ENCODE results near the gene MACF1.
"Not testable (repeated sequence)": the region's sequence is repeated elsewhere in the genome, so short reads cannot be mapped to it uniquely, and the experiment has no call there.

MACF1 gene, protein sequence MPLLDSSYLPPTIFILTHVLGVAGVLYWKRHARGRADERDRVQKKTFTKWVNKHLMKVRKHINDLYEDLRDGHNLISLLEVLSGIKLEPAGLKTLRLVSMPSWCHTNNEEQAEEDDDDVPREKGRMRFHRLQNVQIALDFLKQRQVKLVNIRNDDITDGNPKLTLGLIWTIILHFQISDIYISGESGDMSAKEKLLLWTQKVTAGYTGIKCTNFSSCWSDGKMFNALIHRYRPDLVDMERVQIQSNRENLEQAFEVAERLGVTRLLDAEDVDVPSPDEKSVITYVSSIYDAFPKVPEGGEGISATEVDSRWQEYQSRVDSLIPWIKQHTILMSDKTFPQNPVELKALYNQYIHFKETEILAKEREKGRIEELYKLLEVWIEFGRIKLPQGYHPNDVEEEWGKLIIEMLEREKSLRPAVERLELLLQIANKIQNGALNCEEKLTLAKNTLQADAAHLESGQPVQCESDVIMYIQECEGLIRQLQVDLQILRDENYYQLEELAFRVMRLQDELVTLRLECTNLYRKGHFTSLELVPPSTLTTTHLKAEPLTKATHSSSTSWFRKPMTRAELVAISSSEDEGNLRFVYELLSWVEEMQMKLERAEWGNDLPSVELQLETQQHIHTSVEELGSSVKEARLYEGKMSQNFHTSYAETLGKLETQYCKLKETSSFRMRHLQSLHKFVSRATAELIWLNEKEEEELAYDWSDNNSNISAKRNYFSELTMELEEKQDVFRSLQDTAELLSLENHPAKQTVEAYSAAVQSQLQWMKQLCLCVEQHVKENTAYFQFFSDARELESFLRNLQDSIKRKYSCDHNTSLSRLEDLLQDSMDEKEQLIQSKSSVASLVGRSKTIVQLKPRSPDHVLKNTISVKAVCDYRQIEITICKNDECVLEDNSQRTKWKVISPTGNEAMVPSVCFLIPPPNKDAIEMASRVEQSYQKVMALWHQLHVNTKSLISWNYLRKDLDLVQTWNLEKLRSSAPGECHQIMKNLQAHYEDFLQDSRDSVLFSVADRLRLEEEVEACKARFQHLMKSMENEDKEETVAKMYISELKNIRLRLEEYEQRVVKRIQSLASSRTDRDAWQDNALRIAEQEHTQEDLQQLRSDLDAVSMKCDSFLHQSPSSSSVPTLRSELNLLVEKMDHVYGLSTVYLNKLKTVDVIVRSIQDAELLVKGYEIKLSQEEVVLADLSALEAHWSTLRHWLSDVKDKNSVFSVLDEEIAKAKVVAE (N-terminal part only)

DNA sequence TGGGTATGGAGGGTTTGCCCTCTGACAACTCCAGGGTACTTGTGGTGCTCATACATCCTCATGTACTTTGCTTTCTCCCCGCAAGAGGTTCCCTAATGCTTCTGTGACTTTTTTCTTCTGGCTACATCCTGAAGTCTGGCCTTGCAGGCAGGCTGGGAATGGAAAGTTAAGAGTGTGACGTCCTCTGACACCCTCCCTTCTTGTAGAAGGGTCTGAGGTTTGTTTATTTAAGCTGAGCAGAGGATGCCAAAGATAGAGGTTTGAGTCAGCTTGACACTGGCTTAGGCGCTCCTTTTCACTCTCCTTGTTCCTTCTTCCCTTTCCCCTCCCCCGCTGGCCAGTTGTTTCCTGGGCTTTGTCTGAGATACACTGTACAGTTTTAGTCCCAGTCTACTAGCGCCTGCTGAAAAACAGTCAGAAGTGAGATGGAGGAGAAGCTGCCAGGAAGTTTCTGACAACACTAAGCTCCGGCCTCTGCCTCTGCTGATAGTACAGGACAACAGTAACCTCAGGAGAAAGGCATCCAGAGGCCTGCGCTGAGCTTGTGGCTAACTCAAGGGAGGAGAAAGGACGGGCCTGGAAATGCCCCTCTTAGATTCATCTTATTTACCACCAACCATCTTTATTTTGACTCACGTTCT lies at the start of gene MACF1:
TSS of gene MACF1 (plus strand) at position 255 of the 641 bp plus-strand sequence. CDS start at position 583, 328 bp downstream.
- DNase-seq = peak in 1 of 2 donors; percentile 28

DNA sequence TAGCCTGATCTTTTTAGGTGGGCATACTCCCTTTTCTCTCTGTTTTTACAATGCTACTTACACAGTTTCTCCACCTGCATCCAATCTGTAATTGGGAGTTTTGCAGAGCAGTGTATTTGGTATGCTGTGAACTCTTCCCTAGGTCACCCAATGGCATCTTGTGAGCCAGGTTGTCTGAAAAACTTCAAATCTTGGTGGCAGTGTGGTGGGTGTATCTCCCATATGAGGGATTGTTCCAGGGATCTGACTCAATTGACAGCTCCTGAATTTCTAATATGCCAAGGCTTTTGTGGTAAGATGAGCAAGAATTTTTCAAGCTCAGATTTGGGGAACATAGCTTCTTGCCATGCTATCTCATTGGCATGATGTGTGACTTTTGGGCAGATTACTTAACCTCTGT lies 47.2 kb upstream of the MACF1 start:
- no peak for DNase-seq

DNA sequence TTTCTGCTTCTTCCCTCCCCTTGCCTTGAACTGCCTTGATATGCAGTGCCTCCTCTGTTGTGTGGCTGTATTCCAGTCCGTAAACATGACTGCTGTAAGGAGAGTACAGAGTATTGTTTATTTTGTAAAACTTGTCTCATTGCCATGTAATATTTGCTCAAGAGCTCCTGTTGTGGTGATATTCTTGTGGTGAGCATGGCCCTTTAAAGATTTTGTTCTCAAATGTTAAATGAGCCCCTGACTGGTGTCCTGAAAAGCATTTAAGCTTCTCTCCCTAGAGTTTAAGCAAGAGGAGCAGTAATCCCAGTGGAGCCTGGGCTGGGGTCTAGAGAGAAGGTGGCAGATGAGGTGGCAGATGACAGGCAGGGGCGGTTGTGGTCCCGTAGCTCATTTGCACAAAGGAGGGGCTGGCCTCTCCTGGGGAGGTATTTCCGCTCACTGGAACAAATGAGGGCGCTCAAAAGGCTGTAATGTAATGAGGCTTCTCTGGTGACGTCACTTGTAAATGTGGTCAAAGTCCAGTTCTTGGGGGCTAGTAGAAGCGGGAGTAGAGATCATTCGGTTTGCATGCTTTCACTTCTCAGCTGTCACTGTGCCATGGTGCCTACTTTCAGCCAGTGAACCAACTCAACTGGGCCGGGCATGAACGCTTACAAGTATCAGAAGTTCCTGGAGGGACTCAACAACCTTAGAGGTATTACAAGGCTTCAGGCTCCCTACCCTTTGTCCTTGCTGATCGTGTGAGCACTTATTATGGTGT lies 46.0 kb upstream of the MACF1 start:
- peak in 1 of 2 donors; percentile 21 for DNase-seq

DNA sequence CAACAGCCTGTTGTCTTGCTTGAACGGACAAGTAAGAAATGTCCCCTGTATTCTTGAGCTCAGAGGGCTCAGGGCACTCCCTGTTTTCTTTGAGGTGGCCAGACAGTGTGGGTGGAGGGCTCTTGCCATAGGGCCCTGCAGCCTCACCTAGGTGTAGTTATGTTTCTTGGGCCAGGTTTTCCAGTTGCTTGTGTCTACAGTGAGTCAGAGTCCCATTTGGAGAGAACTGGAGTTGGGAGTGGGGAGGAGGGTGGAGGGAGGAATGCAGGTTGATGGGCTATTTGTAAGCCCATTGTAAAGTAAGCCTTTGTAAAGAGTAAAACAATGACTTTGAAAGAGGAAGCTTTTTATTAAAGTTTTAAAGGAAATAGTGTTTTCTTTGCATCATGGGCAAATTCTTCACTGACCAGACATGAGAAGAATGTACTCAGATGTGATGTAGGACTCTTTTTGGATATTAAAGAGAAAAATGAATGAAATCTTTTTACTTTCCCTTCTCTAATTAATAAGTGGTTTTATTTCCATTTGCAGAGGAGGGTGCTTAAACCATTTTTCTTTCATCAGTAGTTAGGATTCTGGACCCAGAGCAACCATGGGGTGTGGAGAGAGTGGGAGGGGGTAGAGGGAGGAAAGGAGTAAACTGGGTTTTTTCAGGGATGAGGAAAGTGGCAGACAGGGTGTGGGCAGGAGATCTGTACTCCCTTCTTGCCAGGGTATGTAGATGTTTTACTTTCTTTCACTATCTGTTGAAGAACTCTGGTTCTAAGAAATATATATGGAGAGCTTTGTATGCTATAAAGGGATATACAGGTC lies 45.1 kb upstream of the MACF1 start:
- no peak for DNase-seq

DNA sequence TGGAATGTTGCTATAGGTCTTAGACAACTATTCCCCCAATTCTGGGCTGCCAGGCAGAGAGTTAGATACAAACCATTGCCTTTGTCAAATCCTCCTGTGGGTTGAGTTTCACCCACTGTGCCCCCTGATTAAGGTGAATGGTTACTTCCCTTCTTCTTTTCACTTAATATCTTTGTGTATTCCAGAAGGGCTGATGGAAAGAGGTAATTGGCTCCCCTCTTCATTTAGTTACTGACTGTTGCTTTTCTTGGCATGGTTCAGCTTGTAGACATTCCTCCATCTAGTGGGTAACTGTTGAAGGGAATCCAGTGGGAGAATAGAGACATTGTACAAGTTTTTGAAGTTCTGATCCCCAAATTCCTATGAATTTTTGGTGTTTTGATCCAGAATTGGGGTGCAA lies 43.8 kb upstream of the MACF1 start:
- DNase-seq = no peak

DNA sequence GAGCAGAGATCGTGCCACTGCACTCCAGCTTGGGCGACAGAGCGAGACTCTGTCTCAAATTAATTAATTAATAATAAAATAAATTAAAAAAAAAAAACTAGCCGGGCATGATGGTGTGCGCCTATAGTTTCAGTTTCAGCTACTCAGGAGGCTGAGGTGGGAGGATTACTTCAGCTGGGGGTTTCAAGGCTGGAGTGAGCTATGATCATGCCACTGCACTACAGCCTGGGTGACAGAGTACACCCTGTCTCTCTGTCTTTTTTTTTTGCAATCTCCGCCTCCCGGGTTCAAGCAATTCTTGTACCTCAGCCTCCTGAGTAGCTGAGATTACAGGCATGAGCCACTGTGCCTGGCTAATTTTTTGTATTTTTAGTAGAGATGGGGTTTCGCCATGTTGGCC lies 42.7 kb upstream of the MACF1 start:
- not testable (repeated sequence) for DNase-seq

DNA sequence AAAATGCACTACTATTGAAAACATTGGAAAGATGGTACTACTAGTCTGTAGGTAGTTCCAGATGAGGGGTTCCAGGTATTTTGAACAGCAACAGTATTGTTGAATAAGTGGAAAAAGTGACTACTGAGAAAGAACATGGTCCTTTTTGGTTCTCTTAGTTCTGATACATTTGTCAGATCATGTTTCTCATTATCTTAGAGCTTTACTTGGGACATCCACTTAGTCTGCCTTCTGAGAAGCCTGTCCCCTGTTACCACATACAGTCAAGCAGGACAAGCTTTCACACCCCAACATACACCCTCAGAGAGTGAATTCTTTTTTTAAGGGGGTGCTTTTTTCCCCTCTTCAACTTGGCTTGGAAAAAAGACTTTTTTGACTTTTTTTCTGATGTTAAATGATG lies 41.0 kb upstream of the MACF1 start:
- DNase-seq = no peak

DNA sequence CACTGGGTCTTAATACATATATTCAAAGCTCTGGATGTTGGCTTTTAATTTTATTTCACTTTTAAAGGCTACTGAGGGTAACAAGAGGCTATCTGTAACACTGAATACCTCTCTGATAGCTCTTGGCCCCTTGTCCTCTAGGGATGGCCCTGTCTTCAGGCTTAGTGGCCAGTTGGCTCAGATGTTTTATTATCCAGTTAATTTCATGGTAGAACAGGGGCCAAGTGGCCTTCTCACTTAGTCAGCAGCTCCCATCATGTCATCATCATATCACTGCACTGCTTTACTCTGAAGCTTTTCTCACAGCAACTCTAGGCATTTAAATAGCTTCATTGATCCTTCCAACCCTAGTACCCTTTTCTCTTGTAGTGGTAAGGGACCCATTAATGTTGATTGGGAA lies 40.2 kb upstream of the MACF1 start:
- DNase-seq = no peak

DNA sequence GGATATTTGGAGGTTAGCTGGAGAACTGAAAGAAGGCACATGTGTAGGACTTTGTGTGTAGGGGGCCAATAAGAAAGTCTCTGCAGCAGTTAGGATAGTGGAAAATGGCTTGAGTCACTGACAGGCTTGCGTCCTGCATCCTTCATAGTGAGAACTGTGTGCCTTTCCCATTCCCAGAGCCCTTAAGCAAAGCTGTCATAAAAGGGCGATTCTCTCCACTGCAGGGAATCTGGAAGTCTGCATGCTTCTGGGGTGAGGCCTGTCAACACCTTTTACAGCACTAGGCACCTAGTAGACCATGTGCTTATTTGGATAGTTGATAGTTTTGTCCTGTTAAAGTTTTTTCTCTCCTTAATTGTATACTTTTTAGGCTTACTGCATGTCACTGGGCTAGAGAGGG lies 39.4 kb upstream of the MACF1 start:
- DNase-seq = no peak

DNA sequence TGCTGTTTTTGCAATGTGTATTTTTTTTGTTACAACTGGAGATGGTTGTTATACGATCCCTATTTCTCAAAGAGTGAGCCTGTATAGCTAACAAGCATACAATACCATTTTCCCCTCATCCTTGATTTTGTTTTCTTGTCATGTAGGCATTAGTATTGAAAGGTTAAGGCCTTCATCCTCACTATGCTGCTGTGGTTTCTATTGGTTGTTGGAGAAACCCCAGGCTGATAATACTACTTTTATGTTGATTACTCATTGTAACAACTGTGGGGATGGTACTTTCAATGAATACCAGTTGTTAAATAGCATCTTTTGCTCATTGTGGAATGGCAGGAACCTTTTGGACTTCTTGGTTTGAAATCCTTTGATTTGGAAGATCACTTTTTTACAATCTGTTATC lies 39.0 kb upstream of the MACF1 start:
- DNase-seq = no peak

DNA sequence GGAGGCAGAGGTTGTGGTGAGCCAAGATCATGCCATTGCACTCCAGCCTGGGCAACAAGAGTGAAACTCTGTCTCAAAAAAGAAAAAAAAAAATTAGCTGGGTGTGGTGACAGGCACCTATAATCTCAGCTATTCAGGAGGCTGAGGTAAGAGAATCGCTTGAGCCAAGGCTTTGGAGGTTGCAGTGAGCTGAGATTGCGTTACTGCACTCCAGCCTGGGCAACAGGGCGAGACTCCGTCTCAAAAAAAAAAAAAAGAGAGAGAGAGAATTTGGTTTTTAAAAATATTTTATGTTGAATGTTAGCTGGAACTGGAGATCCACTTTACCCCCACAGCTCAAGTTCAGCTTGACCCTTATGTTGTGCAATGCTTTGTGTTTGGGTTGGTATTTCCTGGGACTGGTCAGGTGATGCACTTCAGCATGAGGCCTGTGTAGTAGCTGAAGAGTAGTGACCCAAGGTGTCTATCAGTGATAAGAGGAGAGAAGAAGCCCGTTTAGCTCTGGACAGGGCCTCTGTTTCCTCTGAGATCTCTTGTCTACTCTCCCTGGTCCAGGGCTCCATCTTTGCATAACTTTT lies 36.8 kb upstream of the MACF1 start:
- DNase-seq = no peak

DNA sequence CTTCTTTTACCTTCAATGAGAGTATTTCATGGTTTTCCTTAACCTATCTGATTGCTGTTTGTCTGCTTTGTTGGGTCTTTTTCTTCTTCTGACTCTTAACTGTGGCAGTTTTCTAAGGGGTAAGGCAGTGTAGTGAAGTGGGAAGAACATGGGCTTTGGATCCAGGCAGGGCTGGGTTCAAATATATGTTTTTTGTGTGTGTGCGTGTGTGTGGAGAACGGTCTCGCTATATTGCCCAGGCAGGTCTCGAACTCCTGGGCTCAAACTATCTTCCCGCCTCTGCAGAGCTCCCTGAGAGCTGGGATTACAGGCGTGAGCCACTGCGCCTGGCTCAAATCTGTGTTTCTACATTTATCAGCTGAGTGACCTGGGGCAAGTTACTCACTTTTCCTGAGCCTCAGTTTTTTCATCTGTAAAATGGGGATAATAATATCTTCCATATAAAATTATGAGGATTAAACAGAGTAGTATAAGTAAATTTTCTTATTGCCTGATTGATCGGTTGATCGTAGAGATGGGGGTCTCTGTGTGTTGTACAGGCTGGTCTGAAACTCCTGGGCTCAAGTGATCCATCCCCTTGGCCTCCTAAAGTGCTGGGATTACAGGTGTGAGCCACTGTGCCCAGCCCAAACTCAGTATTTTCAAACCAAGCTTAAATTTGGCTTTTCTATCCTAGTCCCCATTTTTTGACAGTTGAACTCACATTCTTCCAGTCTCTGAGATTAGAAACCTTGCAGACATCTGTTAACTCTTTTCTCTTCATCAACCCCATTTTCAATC lies 36.0 kb upstream of the MACF1 start:
- DNase-seq = no peak

DNA sequence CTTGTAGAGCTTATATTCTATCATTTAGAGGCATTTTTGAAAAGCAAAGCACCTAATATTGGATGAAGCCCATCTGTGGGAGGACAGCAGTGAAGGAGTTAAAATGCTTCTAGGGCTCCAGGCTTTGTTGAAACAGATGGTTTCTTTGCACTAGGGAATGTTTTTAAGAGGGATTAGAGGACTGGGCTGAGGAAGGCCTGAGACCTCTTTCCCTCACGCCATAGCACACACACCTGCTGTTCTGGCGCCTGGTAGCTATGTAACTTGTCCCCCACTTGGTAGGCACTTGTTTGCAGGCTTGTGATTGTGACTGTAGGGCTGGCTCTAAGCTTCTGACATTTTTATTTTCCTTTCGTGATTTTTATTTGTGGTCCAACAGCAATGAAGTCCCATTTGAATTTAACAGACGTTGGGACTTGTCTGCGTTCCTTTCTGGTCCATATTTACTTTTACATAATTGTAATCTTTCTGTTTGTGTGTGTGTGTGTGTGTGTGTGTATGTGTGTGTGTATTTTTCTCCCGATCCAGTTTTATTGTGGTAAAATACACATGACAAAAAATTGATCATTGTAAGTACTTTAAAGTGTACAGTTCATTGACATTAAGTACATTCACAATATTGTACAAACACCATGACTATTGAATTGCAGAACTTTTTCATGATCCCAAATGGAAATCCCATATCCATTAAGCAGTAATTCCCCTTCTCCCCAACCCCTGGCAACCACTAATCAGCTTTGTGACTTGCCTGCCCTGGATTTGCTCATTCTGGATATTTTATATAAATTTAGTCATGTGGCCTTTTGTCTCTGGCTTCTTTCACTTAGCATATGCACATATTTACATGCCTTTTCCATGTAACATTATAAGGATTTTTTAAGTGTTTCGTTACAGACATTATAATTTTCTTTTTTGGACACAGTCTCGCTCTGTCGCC lies 33.5 kb upstream of the MACF1 start:
- no peak for DNase-seq

DNA sequence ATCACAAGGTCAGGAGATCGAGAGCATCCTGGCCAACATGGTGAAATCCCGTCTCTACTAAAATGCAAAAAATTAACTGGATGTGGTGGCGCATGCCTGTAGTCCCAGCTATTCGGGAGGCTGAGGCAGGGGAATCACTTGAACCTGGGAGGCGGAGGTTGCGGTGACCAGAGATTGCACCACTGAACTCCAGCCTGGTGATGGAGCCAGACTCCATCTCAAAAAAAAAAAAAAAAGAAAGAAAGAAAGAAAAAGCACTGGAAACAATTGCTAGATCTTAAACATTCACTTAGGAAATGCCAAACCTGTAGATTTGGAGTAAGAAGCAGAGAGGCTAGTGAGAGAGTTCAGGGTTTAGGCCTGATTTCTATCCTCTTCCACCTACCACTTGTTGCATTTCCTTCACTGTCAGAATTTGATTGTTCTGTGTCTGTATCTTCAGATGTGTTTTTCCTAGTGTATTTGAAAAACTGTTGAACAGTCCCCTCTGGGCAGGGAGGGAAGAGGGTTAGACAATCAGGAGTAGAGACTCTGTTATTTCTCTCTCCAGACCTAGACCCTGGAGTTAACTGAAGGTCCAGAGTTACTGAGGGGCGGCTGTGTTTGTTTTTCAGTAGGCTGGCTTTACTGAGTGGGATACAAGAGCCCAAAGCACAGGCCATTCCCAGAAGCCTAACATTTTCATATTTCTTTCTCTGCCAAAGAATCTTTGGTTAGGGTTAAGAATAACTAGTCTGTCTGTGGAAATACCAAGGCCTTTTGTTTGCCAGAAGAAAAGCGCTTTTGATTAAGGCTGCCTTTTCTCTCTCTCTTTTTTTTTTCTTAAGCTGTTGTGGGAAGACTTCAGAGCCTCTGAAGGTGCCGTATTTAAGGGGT lies 31.1 kb upstream of the MACF1 start:
- DNase-seq = no peak

DNA sequence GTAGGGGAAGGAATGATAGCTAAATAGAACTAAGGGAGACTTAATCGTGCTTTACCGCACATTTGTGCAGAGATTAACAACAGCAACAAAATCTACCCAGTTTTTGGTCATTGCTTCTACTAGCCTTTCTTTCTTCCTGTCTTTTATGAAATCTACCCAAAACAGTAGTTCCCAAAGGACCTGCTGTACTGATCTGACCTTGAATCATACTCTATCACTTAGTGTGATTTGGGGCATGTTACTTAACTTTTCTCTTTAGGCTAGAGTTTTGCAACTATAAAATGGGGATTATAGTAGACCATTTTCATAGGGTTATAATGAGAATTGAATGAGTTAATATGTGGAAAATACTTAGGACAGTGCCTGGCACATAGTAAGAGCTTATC lies 30.5 kb upstream of the MACF1 start:
- DNase-seq = no peak

DNA sequence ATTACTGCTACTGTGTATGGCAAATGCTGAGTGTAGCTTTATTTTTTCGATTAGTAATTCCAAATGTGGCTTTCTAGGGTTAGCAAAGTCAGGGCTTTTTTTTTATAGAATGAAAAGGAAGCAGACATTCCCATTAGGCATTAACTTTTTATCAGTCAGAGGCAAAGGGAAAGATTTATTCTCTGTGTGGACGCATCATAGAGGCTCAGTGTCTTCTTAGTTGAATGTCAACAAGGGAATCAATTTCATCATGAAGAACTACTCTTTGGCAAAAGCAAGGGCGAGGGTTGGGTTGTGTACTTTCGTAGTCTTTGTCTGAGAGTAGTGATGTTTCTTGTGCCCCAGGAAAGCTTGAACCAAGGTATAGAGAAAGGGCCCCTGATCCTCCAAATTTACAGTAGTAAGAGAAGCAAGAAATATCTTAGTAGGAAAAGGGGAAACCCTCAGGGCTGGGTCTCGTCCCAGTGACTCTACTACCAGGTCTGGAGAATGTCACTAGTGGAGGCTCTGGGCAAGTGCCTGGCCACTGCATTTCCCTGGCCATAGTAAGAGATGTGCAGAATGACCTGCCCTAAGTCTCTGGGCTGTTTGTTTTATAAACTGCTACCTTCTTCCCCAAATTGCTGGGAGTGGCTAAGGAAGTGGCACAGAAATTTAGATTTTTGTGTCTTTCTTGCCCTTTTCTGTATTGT lies 30.0 kb upstream of the MACF1 start:
- no peak for DNase-seq

DNA sequence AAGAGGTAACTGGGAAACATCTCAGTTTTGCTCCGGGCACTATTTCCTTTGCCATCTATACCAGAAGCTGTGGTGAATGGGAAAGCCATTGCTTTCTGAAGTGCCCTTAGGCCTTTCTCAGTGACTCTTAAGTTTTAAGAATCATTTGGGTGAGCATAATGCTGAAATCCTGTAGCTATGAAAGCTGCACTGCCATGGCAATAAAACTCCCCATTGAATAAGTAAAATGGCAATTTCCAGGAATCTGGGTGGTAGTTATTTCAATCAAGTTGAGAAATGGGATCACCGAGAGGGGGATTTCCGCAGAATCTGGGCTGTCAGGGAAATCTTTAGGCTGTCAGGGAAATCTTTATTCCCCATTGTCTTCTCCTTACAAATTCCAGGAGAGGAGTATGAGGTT lies 26.8 kb upstream of the MACF1 start:
- DNase-seq = no peak
